Smooth muscle cell (in vitro differentiated cells): Measurements from ENCODE around the gene RGS3. TPM values are rescaled to one million over a fixed set of nuclear protein-coding genes. Genes with fewer than 3 reads are reported as not detected.

Source experiments
- DNase-seq: peaks from one replicate; lab custom pipeline; 2025; ENCODE audit not compliant: unreplicated experiment; lab: John Stamatoyannopoulos, UW
- H2AFZ ChIP-seq: fragments of 200-600 bp; sonication (generic); 2 replicates; pipeline ENCODE4 v1.6.0; 2016; ENCODE audit warnings: antibody characterized with exemption, low read depth, mild to moderate bottlenecking
- H3F3A ChIP-seq: fragments of 200-600 bp; sonication (generic); 2 replicates; pipeline ENCODE4 v1.6.0; 2017; ENCODE audit warnings: antibody characterized with exemption, low read depth
- H3K27ac ChIP-seq: fragments of 200-600 bp; sonication (generic); 2 replicates; pipeline ENCODE4 v1.5.1; 2016; ENCODE audit warnings: low read depth, mild to moderate bottlenecking
- H3K27me3 ChIP-seq: fragments of 200-600 bp; sonication (generic); 2 replicates; pipeline ENCODE4 v1.6.1; 2016; ENCODE audit warnings: low read depth, mild to moderate bottlenecking
- H3K36me3 ChIP-seq: fragments of 200-600 bp; sonication (generic); 2 replicates; pipeline ENCODE4 v1.5.1; 2016; ENCODE audit warnings: low read depth
- H3K4me1 ChIP-seq: fragments of 200-600 bp; sonication (generic); 2 replicates; pipeline ENCODE4 v1.5.1; 2016; ENCODE audit warnings: low read depth
- H3K4me2 ChIP-seq: fragments of 200-600 bp; sonication (generic); 2 replicates; pipeline ENCODE4 v1.6.0; 2016; ENCODE audit warnings: mild to moderate bottlenecking
- H3K4me3 ChIP-seq: fragments of 200-600 bp; sonication (generic); 2 replicates; pipeline ENCODE4 v1.5.1; 2016; ENCODE audit warnings: mild to moderate bottlenecking
- H3K79me2 ChIP-seq: fragments of 200-600 bp; sonication (generic); 2 replicates; pipeline ENCODE4 v1.6.0; 2016; ENCODE audit warnings: low read depth, mild to moderate bottlenecking
- H3K9ac ChIP-seq: fragments of 200-600 bp; sonication (generic); 2 replicates; pipeline ENCODE4 v1.6.0; 2016; ENCODE audit warnings: low read depth
- H3K9me3 ChIP-seq: fragments of 200-600 bp; sonication (generic); replicated peaks from 2 replicates; pipeline ENCODE4 v1.5.1; 2016; ENCODE audit warnings: low read depth
- H4K20me1 ChIP-seq: fragments of 200-600 bp; sonication (generic); 2 replicates; pipeline ENCODE4 v1.6.0; 2016; ENCODE audit warnings: low read depth
- CTCF ChIP-seq: fragments of 200-600 bp; sonication (generic); IDR thresholded peaks from 2 replicates; pipeline ENCODE4 v1.5.1; 2017; ENCODE audit warnings: borderline replicate concordance, mild to moderate bottlenecking, antibody characterized with exemption; ENCODE audit not compliant: insufficient read depth, poor library complexity, severe bottlenecking
- WGBS: methylation state at CpG from one replicate; pipeline ENCODE4 v1.1.7; 2016; ENCODE audit warnings: low lambda C conversion rate; 5-methylcytosine and 5-hydroxymethylcytosine counted together
- polyA plus RNA-seq: library from polyadenylated mRNA; unstranded; fragments of >200 nt; fragmentation: Nextera tagmentation; extraction: Ambion mirVana; gene quantifications from 2 replicates; pipeline ENCODE4 v1.2.1, GENCODE V29; 2016
- total RNA-seq: library from RNA; depleted of rRNA; stranded (reverse); fragments of >200 nt; gene quantifications from 2 replicates; pipeline ENCODE4 v1.2.3, GENCODE V29; 2014

The RGS3 gene
- total and polyA plus RNA-seq, 2 experiments from 2014 or later, result 43.8 to 108 TPM

DNA sequence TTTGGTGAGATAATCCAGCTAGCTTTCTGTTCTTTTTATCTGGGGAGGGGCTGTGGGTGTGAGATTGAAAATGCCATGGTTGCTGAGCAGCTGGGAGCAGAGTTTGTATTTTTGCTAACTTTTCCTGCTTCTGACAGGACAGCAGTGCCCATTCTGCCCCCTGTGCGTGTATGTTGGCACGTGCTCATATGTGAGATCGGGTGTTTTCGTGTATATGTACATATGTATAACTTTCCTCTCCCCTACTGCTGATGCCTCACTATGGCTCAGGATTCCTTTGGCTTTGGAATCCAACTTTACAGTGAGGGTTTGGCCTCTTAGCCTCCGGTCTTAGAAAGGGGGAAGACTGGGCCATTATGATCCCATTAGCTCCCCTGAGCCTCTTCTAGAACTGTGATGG is 38.3 kb downstream of the RGS3 start:
- no peaks in the 10 kb centered on the region for H3F3A ChIP-seq
- no peaks in the 10 kb centered on the region for H4K20me1 ChIP-seq
- H3K9me3 ChIP-seq, result no peaks in the 10 kb centered on the region
- H3K79me2 ChIP-seq, result no peaks in the 10 kb centered on the region
- no peaks in the 10 kb centered on the region for H3K27me3 ChIP-seq
- H3K4me1 ChIP-seq, result peaks cover 9% of the 10 kb centered on the region
- H3K36me3 ChIP-seq, result no peaks in the 10 kb centered on the region
- 88% methylated on average over 5 of the region's 5 CpGs for WGBS
- H3K4me3 ChIP-seq, result no peak overlapping the region
- H3K27ac ChIP-seq, result no peak overlapping the region
- H2AFZ ChIP-seq, result no peak overlapping the region
- H3K9ac ChIP-seq, result no peak overlapping the region
- no peak for DNase-seq
- TF ChIP-seq CTCF, result no peak
- H3K4me2 ChIP-seq, result no peak overlapping the region

DNA sequence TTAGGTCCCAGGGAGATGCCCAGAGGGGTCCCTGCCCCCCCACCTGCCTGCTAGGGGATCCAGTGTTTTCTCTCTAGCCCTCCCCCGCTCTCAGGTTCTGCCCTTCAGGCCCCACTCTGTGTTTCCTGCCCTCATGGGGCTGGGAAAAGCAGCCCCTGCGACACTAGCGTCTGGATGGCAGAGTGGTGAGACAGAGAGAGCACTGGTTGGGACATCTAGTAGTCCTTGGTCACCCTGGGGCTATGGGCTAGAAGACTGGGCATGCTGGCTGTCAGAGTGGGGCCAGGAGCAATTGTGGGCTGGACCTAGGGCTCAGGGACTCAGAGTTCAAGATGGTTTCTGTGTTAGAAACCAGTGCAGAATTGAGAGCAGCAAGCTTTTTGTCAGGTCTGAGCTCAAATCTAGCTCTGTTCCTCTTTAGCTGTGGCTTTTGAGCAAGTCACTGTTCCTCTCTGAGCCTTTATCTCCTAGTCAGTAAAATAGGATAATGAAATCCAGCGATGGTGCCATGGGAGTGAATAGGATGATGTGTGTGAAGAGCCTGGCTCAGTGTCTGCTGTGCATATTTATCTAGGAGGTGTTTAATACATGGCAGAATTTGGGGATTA is 39.0 kb downstream of the RGS3 start:
- Histone ChIP-seq H3K9ac (no peak overlapping the region), H4K20me1 (no peaks in the 10 kb centered on the region), H3K36me3 (no peaks in the 10 kb centered on the region), H3F3A (no peaks in the 10 kb centered on the region), H3K4me3 (no peak overlapping the region), H3K27ac (no peak overlapping the region), H3K27me3 (no peaks in the 10 kb centered on the region), H3K4me2 (no peak overlapping the region), H3K79me2 (no peaks in the 10 kb centered on the region), H2AFZ (no peak overlapping the region), H3K9me3 (no peaks in the 10 kb centered on the region), H3K4me1 (peaks cover 11% of the 10 kb centered on the region)
- WGBS, result 70% methylated on average over 4 of the region's 4 CpGs
- DNase-seq, result no peak
- TF ChIP-seq CTCF, result no peak

DNA sequence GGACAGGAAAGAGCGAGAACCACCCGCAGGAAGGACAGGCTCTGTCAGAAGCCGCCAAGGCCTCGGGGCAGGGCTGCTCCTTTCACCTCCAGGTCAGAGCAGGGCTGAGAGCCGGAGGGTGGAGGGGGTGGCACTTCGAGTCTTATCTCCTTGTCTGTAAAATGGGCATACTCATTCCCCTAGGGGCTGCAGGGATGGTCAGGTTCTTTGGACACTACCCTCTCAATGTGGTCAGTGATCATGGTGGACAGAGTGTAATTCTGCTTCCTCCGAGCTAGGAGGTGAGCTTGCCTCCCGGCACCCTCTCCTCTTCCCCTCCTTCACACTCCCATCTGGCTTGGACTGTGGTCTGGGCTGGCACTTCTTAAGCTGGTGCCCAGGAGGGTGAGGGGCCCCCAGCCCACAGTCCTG is 39.6 kb downstream of the RGS3 start:
- Histone ChIP-seq H3K4me2 (no peak overlapping the region), H3K79me2 (no peaks in the 10 kb centered on the region), H3K9me3 (no peaks in the 10 kb centered on the region), H3K9ac (no peak overlapping the region), H3F3A (no peaks in the 10 kb centered on the region), H3K4me1 (peaks cover 11% of the 10 kb centered on the region), H3K27ac (no peak overlapping the region), H3K27me3 (no peaks in the 10 kb centered on the region), H3K4me3 (no peak overlapping the region), H2AFZ (no peak overlapping the region), H3K36me3 (no peaks in the 10 kb centered on the region), H4K20me1 (no peaks in the 10 kb centered on the region)
- TF ChIP-seq CTCF, result no peak
- no peak for DNase-seq
- 87% methylated on average over 8 of the region's 8 CpGs for WGBS

DNA sequence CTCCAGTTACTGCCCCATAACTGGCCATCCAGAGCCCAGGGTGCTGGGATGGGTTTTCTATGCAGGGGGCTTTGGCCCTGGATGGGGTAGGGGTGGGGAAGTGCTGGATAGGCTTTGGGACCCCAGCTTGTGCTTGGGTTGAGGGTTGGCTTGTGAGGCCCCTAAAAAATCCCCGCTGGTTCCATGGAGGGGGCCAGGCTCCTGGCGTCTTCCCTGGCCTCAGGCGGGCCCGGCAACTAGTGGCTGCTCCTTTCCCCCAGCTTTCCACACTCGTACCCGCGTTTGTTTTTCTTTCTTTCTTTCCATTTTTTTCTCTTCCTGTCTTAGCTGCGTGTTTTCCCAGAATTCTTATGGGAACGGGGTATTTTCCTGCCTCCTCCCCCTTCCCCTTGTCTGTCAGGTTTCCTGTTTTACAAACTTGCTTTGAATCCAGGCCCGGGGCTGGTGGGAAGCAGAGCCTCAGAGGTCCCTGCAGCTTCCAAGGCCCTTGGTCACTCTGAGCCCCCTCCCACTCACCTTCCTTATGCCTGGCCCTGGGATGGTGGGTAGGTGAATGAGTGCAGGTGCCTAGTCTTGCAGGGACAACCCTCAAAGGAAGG is 40.2 kb downstream of the RGS3 start:
- no peak for DNase-seq
- Histone ChIP-seq H3K4me2 (peak overlapping the region; percentile 3), H2AFZ (peak overlapping the region; percentile 54)

More for the DNA sequence above, 40.2 kb downstream of the RGS3 start:
- Histone ChIP-seq H3K4me1 (peaks cover 11% of the 10 kb centered on the region), H3K4me3 (no peak overlapping the region), H3F3A (no peaks in the 10 kb centered on the region), H3K9me3 (no peaks in the 10 kb centered on the region), H3K36me3 (no peaks in the 10 kb centered on the region), H3K9ac (no peak overlapping the region), H3K27me3 (no peaks in the 10 kb centered on the region), H4K20me1 (no peaks in the 10 kb centered on the region), H3K79me2 (no peaks in the 10 kb centered on the region), H3K27ac (no peak overlapping the region)
- no peak for TF ChIP-seq CTCF
- WGBS, result 52% methylated on average over 10 of the region's 10 CpGs
